RWPE2 (cell line): ENCODE measurements around the gene AMACR.

Experiments used
- ATAC-seq: fragments of 200-7000 bp; cut with Tn5 transposase; 3 replicates; pipeline ENCODE4 v1.9.1; 2021; ENCODE audit warnings: low read depth
- DNase-seq: peaks from one replicate; pipeline ENCODE4 v3.0.0-alpha.2; 2020; ENCODE audit warnings: low spot score
- H3K27ac ChIP-seq: fragments of 450-650 bp; 2 replicates; pipeline ENCODE4 v1.5.1; 2017; ENCODE audit warnings: mild to moderate bottlenecking; ENCODE audit not compliant: poor library complexity, severe bottlenecking
- H3K27me3 ChIP-seq: fragments of 250-450 bp; sonication (Bioruptor Pico); 2 replicates; pipeline ENCODE4 v1.5.1; 2021; ENCODE audit warnings: mild to moderate bottlenecking, moderate library complexity; ENCODE audit not compliant: insufficient read depth, poor library complexity, severe bottlenecking
- H3K36me3 ChIP-seq: fragments of 250-450 bp; sonication (Bioruptor Pico); 2 replicates; pipeline ENCODE4 v1.5.1; 2020; ENCODE audit warnings: low read depth, mild to moderate bottlenecking, moderate library complexity
- H3K4me1 ChIP-seq: fragments of 250-450 bp; sonication (Bioruptor Pico); 2 replicates; pipeline ENCODE4 v1.5.1; 2021; ENCODE audit warnings: mild to moderate bottlenecking, moderate library complexity; ENCODE audit not compliant: insufficient read depth, poor library complexity, severe bottlenecking
- H3K4me3 ChIP-seq: fragments of 250-450 bp; sonication (Bioruptor Pico); 2 replicates; pipeline ENCODE4 v1.5.1; 2021; ENCODE audit warnings: mild to moderate bottlenecking, moderate library complexity; ENCODE audit not compliant: severe bottlenecking
- H3K9me3 ChIP-seq: fragments of 250-450 bp; sonication (Bioruptor Pico); 2 replicates; pipeline ENCODE4 v1.5.1; 2021; ENCODE audit warnings: mild to moderate bottlenecking, moderate library complexity; ENCODE audit not compliant: severe bottlenecking
- TF ChIP-seq, protein P1 (sequence below): fragments of 450-650 bp; IDR thresholded peaks from one replicate; pipeline ENCODE4 v1.5.1; 2017; ENCODE audit warnings: mild to moderate bottlenecking, moderate library complexity; ENCODE audit not compliant: poor library complexity, severe bottlenecking

AMACR gene

DNA sequence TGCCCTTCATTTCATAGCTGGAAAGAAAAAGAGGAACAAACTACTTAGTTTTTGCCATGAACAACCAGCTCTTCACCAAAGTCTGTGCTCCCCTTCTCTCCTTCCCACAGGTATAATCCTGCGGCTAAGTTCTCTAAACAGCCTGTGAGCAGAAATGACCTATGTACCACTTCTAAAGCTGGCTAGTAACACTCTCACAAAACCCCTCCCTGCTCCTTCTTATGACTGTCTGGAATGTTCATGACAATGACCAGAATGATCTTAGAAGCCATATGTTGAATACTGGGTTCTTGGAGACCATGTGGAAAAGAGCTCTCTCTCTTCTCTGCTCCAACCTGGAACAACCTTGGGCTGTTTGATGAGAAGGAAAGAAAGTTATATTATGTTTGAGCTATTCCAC is 12.9 kb upstream of the AMACR start:
- no peak overlapping the region for H3K4me3 ChIP-seq
- H3K27me3 ChIP-seq = no peaks in the 10 kb centered on the region
- no peak for ATAC-seq
- no peak for DNase-seq
- H3K36me3 ChIP-seq = no peaks in the 10 kb centered on the region
- H3K9me3 ChIP-seq = no peaks in the 10 kb centered on the region
- no peak overlapping the region for H3K27ac ChIP-seq
- TF ChIP-seq, protein P1, sequence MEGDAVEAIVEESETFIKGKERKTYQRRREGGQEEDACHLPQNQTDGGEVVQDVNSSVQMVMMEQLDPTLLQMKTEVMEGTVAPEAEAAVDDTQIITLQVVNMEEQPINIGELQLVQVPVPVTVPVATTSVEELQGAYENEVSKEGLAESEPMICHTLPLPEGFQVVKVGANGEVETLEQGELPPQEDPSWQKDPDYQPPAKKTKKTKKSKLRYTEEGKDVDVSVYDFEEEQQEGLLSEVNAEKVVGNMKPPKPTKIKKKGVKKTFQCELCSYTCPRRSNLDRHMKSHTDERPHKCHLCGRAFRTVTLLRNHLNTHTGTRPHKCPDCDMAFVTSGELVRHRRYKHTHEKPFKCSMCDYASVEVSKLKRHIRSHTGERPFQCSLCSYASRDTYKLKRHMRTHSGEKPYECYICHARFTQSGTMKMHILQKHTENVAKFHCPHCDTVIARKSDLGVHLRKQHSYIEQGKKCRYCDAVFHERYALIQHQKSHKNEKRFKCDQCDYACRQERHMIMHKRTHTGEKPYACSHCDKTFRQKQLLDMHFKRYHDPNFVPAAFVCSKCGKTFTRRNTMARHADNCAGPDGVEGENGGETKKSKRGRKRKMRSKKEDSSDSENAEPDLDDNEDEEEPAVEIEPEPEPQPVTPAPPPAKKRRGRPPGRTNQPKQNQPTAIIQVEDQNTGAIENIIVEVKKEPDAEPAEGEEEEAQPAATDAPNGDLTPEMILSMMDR = no peak
- H3K4me1 ChIP-seq = no peaks in the 10 kb centered on the region

DNA sequence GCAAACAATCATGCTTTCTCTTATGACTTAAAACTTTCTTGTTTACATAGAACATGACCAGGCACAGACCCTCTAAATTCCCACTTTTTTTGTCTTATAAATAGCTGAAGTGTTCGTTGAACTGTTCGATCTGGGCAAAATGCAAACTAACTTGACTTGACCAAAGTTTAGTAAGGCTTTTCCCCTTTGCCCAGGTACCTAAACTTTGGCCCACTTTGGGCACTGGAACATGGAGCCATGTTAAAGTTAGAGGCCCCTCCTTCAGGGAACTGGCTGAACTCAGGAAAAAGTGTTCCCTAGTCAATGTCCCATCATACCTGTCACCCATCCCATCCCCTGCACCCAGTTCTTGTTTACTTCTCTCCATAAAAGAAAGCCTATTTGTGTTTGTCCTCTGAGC is 9.4 kb upstream of the AMACR start:
- TF ChIP-seq, protein P1 = no peak
- no peak for DNase-seq
- Histone ChIP-seq H3K4me1 (no peaks in the 10 kb centered on the region), H3K27me3 (no peaks in the 10 kb centered on the region), H3K36me3 (no peaks in the 10 kb centered on the region), H3K4me3 (no peak overlapping the region), H3K9me3 (no peaks in the 10 kb centered on the region), H3K27ac (no peak overlapping the region)
- no peak for ATAC-seq

DNA sequence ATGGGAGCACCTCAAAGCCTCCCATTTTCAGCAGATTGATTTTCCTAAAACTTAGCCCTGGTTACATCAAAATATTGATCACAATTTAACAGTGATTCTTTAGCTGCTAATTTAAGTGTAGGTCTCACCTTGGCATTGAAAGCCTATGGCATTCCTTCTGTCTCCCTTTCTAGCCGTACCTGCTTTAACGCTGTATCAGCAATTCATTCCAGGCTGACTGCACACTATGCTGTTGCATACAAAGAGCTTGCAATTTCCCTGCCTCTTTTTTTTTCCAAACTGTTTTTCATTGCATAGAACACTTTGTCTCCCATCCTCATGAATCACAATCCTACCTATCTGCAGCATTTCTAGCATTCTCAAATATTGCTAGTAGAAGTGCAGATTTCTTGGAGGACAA is 8.9 kb upstream of the AMACR start:
- H3K9me3 ChIP-seq = no peaks in the 10 kb centered on the region
- H3K4me1 ChIP-seq = no peaks in the 10 kb centered on the region
- no peak overlapping the region for H3K4me3 ChIP-seq
- ATAC-seq (no peak), DNase-seq (no peak)
- H3K27me3 ChIP-seq = no peaks in the 10 kb centered on the region
- H3K27ac ChIP-seq = no peak overlapping the region
- no peaks in the 10 kb centered on the region for H3K36me3 ChIP-seq
- TF ChIP-seq, protein P1 = no peak

DNA sequence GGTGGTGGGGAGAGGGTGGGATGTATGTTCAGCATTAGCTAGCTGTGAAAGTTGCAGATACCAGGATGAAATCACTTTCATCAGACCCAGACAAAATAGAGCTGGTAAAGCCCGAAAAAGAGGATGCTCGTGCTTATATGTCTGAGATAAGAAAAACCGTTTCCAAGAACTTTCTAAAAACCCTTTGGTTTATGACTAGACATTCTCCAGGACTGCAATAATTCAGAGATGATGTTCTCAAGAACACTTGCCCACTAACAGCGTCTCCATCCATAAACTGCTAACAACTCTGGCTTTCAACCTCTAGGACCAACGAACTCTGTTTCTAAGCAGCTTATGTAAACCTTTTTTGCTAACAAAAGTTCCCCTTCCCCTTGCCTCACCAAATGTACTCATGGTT is 8.4 kb upstream of the AMACR start:
- Histone ChIP-seq H3K27ac (no peak overlapping the region), H3K9me3 (no peaks in the 10 kb centered on the region), H3K36me3 (no peaks in the 10 kb centered on the region), H3K4me1 (no peaks in the 10 kb centered on the region), H3K4me3 (no peak overlapping the region), H3K27me3 (no peaks in the 10 kb centered on the region)
- TF ChIP-seq, protein P1 = no peak
- DNase-seq (no peak), ATAC-seq (no peak)

DNA sequence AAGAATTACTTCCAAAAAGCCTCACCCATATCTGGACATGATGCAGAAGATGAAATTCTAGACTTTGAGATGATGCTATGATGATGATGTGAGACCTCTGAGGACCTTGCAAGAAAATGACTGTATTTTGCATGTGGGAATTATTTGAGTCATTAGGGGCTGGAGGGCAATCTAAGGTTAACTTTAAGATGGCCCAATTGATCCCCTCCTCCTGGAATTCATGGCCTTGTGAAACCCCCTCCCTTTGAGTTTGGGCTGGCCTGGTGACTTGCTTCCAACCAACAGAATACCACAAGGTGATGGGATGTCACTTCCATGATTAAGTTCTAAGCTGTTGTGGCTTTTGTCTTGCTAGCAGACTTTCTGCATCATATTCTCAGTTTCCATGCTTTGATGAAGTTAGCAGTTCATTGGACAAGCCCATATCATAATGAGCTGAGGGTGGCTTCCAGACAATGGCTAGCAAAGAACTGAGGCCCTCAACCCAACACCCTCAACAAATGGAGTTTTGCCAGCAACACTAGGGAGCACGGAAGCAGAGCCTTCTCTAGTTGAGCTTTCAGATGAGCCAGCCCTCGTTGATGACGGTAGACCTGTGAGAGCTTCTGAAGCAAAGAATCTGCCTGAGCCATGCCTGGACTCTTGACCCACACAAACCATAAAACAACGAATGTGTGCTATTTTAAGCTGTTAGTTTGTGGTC is 7.4 kb upstream of the AMACR start:
- no peaks in the 10 kb centered on the region for H3K27me3 ChIP-seq
- H3K4me3 ChIP-seq = no peak overlapping the region
- no peaks in the 10 kb centered on the region for H3K9me3 ChIP-seq
- H3K36me3 ChIP-seq = no peaks in the 10 kb centered on the region
- no peak overlapping the region for H3K27ac ChIP-seq
- no peak for DNase-seq
- H3K4me1 ChIP-seq = no peaks in the 10 kb centered on the region
- TF ChIP-seq, protein P1 = no peak
- no peak for ATAC-seq
